ENCODE results near the gene NEK3. TPM values are rescaled to one million over a fixed set of nuclear protein-coding genes. Genes with fewer than 3 reads are reported as not detected.

Gene NEK3
- total and polyA plus RNA-seq, 2 experiments from 2014 or later, result 11.0 TPM

DNA sequence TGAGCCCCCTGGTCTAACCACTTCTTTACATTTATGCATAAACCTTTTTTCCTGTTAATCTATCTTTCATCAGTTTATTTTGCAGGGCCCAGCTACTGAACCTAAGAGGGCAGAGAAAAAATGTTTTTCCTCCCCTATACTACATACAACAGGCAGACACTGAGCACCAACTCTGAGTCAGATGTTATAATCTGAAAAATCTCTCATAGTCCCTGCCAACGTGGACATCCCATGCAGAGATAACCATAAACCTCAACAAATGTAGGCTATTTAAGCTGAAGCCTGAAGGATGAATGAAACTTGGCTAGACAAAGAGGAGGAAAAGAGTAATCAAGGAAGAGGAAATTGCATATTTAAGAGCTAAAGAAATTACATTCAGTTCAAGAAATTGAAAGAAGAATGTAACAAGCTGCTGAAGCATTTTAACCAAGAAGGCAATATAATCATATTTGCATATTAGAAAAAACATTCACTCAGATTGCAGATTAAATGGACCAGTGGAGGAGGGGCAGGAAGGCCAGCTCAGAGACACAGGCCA is 2.6 kb downstream of the NEK3 start:
- Histone ChIP-seq H4K20me1 (ENCODE audit: insufficient read depth, poor library complexity, severe bottlenecking) (no peaks in the 10 kb centered on the region), H3K4me3 (no peak overlapping the region), H3K36me3 (replicated peaks; ENCODE audit: insufficient read depth, low read depth) (no peaks in the 10 kb centered on the region), H3K27me3 (no peaks in the 10 kb centered on the region), H3K4me1 (ENCODE audit: insufficient read depth) (peaks cover 15% of the 10 kb centered on the region), H3K79me2 (peaks cover 6% of the 10 kb centered on the region), H3K4me2 (no peak overlapping the region), H3K9me3 (ENCODE audit: low read depth) (no peaks in the 10 kb centered on the region), H3K9me2 (replicated peaks; ENCODE audit: insufficient read depth) (no peaks in the 10 kb centered on the region), H2AFZ (no peak overlapping the region), H3K27ac (no peak overlapping the region)
- WGBS (ENCODE audit: low lambda C conversion rate, missing lambda C conversion rate), result 28% methylated on average over 1 of the region's 1 CpG
- no peak for DNase-seq (ENCODE audit: low spot score)
- TF ChIP-seq EZH2phosphoT487 (IDR thresholded peaks at IDR 0.05; ENCODE audit: low read depth, severe bottlenecking, unreplicated experiment) (no peak), EZH2 (IDR thresholded peaks at IDR 0.05; ENCODE audit: borderline replicate concordance) (no peak)
- TF ChIP-seq, protein P1, sequence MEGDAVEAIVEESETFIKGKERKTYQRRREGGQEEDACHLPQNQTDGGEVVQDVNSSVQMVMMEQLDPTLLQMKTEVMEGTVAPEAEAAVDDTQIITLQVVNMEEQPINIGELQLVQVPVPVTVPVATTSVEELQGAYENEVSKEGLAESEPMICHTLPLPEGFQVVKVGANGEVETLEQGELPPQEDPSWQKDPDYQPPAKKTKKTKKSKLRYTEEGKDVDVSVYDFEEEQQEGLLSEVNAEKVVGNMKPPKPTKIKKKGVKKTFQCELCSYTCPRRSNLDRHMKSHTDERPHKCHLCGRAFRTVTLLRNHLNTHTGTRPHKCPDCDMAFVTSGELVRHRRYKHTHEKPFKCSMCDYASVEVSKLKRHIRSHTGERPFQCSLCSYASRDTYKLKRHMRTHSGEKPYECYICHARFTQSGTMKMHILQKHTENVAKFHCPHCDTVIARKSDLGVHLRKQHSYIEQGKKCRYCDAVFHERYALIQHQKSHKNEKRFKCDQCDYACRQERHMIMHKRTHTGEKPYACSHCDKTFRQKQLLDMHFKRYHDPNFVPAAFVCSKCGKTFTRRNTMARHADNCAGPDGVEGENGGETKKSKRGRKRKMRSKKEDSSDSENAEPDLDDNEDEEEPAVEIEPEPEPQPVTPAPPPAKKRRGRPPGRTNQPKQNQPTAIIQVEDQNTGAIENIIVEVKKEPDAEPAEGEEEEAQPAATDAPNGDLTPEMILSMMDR (IDR thresholded peaks at IDR 0.05; ENCODE audit: poor library complexity), result no peak

DNA sequence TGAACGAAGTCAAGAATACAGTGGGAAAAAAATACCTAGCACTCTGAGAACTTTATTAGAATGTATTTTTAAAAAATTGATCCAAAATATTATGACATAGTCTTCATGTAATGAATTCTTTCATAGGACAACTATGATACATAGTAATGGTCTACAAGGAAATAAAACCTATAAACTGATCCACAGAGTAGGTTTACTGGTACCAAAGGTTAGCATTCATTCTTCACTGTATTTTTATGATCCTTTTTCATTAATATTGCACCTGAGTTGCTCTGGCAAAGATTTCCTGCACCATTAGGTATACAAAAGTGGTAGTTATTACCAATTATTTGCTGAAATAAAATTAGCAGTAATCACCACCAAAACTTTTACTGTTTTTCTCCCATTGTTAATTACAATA is 4.2 kb downstream of the NEK3 start:
- no peak for DNase-seq (ENCODE audit: low spot score)
- TF ChIP-seq, protein P1 (IDR thresholded peaks at IDR 0.05; ENCODE audit: poor library complexity), result no peak
- TF ChIP-seq EZH2phosphoT487 (IDR thresholded peaks at IDR 0.05; ENCODE audit: low read depth, severe bottlenecking, unreplicated experiment) (no peak), EZH2 (IDR thresholded peaks at IDR 0.05; ENCODE audit: borderline replicate concordance) (no peak)
- Histone ChIP-seq H3K4me3 (no peak overlapping the region), H3K4me1 (ENCODE audit: insufficient read depth) (peaks cover 11% of the 10 kb centered on the region), H3K9me2 (replicated peaks; ENCODE audit: insufficient read depth) (no peaks in the 10 kb centered on the region), H4K20me1 (ENCODE audit: insufficient read depth, poor library complexity, severe bottlenecking) (no peaks in the 10 kb centered on the region), H3K36me3 (replicated peaks; ENCODE audit: insufficient read depth, low read depth) (no peaks in the 10 kb centered on the region), H3K4me2 (no peak overlapping the region), H3K9me3 (ENCODE audit: low read depth) (no peaks in the 10 kb centered on the region), H3K79me2 (peaks cover 6% of the 10 kb centered on the region), H3K27ac (no peak overlapping the region), H3K27me3 (no peaks in the 10 kb centered on the region), H2AFZ (no peak overlapping the region)
- WGBS (ENCODE audit: low lambda C conversion rate, missing lambda C conversion rate), result 100% methylated on average over 1 of the region's 1 CpG

DNA sequence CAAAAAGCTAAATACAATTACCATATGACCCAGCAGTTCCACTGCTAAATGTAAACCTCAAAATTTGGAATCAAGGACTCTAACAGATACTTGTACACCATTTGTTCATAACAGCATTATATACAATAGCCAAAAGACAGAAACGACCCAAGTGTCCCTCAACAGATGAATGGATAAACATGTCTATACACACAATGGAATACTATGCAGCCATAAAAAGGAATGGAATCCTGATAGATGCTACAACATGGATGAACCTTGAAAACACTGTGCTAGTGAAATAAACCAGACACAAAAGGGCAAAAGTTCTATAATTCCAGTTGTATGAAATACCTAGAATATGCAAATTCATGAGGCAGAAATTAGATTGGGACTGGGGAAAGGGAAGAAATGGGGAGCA is 12.2 kb downstream of the NEK3 start:
- Histone ChIP-seq H3K4me2 (no peak overlapping the region), H3K27me3 (no peaks in the 10 kb centered on the region), H3K36me3 (replicated peaks; ENCODE audit: insufficient read depth, low read depth) (no peaks in the 10 kb centered on the region)

More for the DNA sequence above, 12.2 kb downstream of the NEK3 start:
- WGBS (ENCODE audit: low lambda C conversion rate, missing lambda C conversion rate), result 95% methylated on average over 1 of the region's 1 CpG
- no peak for DNase-seq (ENCODE audit: low spot score)
- Histone ChIP-seq H3K4me3 (no peak overlapping the region), H3K9me2 (replicated peaks; ENCODE audit: insufficient read depth) (no peaks in the 10 kb centered on the region), H3K9me3 (ENCODE audit: low read depth) (no peaks in the 10 kb centered on the region), H2AFZ (no peak overlapping the region), H3K27ac (no peak overlapping the region), H3K4me1 (ENCODE audit: insufficient read depth) (no peaks in the 10 kb centered on the region), H4K20me1 (ENCODE audit: insufficient read depth, poor library complexity, severe bottlenecking) (no peaks in the 10 kb centered on the region), H3K79me2 (no peaks in the 10 kb centered on the region)
- no peak for TF ChIP-seq EZH2phosphoT487 (IDR thresholded peaks at IDR 0.05; ENCODE audit: low read depth, severe bottlenecking, unreplicated experiment)
- no peak for TF ChIP-seq EZH2 (IDR thresholded peaks at IDR 0.05; ENCODE audit: borderline replicate concordance)
- TF ChIP-seq, protein P1 (IDR thresholded peaks at IDR 0.05; ENCODE audit: poor library complexity), result no peak
